GM21737 (cell line): ENCODE data around the gene KLHL11.
"Not testable (repeated sequence)": the region's sequence is repeated elsewhere in the genome, so short reads cannot be mapped to it uniquely, and the experiment has no call there.

Experiments used
- ATAC-seq: cut with Tn5 transposase; IDR thresholded peaks from one replicate; pipeline ENCODE4 v1.9.1; 2021; ENCODE audit warnings: mild to moderate bottlenecking, moderate library complexity; ENCODE audit not compliant: unreplicated experiment

The KLHL11 gene

GRCh38 chr17:41891135-41892020, 26.2 kb upstream of the KLHL11 start:
- ATAC-seq, result no peak

DNA sequence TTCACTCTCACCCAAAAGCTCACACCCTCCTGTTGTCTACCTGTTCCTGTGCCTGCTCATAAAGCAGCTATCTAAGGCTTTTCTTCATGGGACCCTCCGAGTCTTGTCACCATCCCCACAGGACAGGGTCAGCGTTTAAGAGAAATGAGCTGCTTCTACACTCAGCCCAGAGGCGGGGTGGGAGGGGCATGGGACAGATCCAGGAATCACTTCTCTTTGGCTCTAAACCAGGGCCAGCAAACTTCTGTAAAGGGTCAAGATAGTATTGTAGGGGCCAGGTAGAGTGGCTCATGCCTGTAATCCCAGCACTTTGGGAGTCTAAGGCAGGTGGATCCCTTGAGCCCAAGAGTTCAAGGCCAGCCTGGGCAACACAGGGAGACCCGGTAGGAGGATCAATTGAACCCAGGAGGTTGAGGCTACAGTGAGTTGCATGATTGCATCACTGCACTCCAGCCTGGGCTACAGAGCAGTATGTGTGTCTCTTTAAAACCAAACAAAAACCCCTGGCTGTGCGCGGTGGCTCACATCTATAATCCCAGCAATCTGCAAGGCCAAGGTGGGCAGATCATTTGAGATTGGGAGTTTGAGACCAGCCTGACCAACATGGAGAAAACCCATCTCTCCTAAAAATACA, 23.2 kb upstream of the KLHL11 start:
- no peak for ATAC-seq

DNA sequence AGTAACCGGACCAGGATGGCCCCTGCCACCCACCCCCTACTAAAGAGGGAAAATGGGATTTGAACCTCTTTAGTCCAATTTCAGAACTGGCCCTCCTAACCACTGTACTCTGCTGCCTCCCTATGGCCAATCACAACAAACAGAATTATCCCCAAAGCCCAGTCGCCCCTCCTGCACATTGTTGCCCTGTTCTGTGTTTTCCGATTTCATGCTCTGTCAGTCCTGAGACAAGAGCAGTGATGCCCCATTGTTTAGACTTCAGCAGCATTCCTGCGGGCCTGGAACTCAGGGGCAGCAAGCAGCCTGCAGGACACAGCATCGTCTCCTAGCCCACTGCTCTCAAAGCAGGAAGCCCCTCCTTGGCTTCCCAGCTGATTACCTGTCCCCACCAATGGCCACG, 20.5 kb upstream of the KLHL11 start:
- no peak for ATAC-seq

DNA sequence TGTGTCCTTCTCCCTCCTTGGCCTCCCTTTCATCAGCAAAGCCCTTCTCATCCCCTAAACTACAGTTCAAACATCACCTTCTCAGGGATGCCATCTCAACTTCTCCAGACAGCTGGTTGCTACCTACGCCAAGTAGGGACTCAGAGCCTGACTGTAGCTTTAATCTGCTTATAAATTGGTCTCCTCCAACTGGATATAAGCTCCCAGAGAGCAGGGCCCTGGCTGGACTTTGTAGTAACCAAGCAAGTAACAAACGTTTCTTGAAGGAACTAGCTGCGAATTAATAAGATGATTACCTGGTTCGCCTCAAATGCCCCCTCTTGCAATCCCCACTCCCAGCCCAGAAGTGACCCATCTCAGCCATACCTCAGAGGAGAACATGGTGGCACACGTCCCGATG, 17.5 kb upstream of the KLHL11 start:
- no peak for ATAC-seq

GRCh38 chr17:41880130-41880529, 14.9 kb upstream of the KLHL11 start:
- no peak for ATAC-seq

DNA sequence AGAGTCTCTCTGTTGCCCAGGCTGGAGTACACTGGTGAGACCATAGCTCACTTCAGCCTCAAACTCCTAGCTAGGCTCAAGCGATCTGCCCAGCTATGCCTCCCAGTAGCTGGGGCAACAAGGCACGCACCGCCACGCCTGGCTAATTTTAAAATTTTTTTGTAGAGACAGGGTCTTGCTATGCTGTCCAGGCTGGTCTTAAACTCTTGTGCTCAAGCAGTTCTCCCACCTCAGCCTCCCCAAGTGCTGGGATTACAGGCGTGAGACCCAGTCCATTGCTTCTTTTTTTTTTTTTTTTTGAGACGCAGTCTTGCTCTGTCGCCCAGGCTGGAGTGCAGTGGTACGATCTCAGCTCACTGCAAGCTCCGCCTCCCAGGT, 9.1 kb upstream of the KLHL11 start:
- not testable (repeated sequence) for ATAC-seq

GRCh38 chr17:41873559-41874292, 8.5 kb upstream of the KLHL11 start:
- no peak for ATAC-seq

- no peak for ATAC-seq
These were observed 6.6 kb upstream of the KLHL11 start for GRCh38 chr17:41871789-41872188.

- ATAC-seq, result no peak
These were observed 5.4 kb upstream of the KLHL11 start for GRCh38 chr17:41870627-41871026.

- no peak for ATAC-seq
These were observed 4.9 kb upstream of the KLHL11 start for GRCh38 chr17:41870097-41870496.

DNA sequence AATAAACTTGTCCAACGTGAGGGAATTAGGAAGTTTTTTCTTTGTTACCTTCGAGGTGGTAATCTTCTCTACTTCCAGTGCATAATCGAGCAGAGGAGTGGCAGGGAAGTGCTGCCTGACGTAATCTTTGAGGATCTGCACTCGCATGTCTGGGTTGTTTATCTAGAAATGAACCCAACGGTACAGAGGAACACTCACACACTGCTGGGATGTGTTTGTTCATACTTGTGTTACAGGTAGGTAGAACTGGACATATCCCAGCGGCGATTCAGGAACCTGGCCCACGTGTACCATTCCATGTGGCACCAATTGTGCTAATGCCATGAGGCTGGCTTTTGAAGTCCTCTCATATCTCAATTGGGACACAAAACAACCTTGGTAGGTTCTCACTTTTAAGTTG, 4.2 kb upstream of the KLHL11 start:
- no peak for ATAC-seq

DNA sequence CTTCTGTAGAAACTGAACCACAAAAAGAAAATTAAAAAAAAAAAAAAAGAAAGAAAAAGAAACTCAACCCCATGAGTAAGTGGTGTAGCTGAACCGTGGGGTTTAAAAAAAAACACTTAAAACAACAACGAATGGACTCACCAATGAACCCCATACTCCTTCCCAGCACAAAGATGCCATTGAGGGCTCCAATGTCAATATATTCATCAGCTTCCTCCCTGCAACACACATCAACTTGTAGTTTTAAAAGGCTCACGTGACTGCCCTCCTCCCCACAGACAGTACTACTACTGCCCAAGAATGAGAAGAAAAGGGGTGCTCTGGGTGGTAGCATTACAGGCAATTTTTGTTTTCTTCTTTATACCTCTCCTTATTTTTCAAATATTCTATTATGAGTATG, 3.3 kb upstream of the KLHL11 start:
- ATAC-seq, result no peak

DNA sequence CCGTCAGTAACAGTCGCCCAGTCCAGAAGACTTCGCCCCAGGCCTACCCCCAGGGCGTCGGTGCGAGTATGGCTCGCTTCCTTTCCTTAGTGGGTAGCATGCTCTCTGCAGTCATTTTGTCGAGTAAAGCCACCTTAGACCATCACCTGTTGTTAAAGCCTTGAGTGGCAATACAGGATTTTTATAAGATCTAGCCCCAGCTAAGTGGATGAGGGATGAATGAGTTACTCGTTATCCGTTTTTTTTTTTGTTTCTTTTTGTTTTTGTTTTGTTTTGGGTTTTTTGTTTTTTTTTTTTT, 322 bp upstream of the KLHL11 start:
- no peak for ATAC-seq

DNA sequence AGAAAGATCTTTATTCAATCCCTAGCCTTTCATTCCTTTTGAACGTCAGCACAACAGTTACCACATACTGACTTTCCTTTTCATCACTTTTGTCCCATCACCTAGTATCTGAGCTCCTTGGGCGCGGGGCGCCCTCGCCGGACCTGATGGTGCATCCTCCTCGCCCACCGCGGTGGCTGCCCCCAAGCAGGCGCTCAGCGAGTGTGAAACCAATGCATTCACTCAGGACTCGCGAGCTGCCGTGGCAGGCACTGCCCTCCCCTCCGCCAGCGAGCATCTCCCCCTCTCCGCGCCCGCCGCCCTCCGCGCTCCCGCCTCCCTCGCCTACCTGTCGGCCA, 756 bp downstream of the KLHL11 start:
- no peak for ATAC-seq

- ATAC-seq, result no peak
These were observed 2.0 kb downstream of the KLHL11 start for GRCh38 chr17:41863074-41863848.

DNA sequence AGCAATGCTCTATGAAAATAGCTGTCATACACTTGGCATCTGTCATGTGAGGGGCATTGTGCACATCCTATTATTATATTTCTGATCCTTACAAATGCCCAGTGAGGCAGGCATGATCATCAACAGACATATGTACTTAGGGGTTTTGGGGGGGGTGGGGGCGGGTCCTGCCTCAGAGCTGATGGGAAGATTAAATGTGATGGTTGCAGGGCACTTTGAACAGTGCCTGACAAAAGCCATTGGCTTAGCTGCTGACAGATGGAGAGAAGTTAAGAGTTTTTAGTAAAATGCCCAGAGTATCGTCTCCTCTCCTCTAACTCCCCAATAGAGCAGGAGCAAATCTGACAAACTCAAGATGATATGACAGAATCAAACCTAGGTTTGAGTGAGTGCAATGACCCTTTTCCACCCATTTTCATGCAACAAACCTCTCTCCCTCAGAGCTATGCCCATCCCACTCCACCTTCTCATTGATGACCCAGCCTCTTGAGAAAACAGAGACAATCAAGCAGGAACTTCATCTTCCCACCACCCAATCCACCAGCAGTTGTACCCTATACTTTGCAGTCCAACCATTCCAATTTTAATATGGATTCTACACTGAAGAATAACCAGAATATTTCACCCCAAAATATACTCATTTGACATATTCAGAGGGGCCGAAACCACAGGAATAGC, 4.8 kb downstream of the KLHL11 start:
- no peak for ATAC-seq

GRCh38 chr17:41851382-41851781, 13.8 kb downstream of the KLHL11 start:
- ATAC-seq, result not testable (repeated sequence)

DNA sequence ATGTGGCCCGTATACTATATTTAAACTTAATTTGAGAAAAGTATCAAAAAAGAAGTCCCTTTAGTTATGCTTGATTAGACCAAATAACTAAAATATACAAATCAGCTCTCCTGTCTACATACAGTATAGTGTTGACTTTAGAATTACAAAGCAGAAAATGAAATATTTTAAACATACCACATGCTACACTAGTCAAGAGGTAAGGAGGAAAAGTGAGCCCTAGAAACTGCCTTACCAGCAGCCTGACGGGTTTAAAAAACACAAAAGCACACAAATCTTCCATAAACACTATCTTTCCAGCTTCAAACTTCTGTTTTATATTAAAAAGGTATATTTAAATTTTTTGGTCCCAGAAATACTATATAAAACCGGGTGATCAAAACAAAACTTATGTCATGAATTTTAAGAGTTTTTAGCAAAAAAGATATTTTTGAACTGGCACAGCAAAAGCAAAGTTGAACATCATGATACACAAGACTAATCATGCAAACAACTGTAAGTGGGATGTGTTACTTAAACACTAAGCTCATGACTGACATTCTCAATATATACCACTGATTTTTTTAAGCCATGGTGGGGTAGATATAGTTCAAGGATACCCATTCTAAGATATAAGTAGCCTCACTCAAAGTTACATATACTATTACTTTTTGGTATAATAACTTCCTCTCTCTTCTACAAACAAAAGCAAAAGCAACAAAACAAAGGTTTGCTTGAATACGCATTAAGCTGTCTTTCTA, 15.8 kb downstream of the KLHL11 start:
- ATAC-seq, result no peak

DNA sequence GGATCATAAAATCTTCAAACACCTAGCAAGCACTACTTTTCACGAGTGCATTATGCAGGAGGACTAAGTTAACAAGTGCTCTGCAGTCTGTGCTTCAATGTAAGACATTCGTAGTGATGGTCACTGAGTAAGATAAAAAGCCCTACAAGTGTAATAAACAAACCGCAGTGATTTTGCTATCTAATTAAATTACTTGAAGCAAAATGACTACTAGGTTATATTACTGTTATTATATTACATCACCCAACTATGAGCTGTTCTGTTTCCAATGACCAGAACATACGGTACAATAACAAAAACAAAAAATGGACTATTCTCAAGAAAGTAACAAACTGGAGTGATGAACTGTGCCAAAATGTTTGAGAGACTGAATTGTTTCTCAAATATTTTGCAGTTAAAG, 16.4 kb downstream of the KLHL11 start:
- ATAC-seq, result no peak

GRCh38 chr17:41844971-41845370, 20.3 kb downstream of the KLHL11 start:
- no peak for ATAC-seq
